ENCODE results near the gene BMX.

The BMX gene

DNA sequence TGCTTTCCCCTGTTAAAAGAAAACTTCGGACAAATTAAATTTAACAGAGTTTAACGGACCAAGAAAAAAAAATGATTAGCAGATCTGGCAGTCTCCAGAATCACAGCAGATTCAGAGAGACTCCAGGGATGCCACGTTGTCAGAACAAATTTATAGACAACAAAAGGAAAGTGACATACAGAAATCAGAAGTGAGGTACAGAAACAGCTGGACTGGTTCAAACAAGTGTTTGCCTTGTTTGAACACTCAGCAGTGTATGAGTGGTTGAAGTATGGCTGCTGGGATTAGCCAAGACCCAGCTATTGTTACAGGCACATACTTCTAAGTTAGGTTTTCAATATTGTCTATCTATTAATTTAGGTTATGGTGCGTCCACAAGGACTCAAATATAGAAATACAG lies 26.6 kb upstream of the BMX start:
- Histone ChIP-seq H3K27ac (no peak overlapping the region), H3K9ac (ENCODE audit: insufficient read length) (no peak overlapping the region)

DNA sequence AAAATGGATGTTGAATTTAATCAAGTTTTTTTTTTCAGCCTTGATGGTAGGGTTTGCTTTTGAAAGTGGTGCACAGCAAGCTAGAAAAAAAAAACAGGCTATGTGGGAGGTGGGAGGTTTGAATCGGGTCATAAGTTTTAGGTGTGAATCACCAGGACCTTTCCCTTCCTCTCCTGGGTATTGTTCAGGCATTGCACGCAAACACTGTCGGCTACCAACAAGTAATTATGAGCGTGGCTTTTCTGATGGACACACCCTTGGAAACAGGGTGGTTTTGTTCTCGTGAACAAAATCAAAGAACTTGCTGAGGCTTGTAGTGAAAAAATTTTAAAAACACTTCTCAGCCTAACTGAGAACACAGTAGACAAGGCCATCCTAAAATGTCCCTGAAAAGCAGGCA lies 25.6 kb upstream of the BMX start:
- Histone ChIP-seq H3K9me3 (ENCODE audit: low read depth, low read length) (no peaks in the 10 kb centered on the region), H3K27ac (no peak overlapping the region), H3K4me3 (no peak overlapping the region), H3K9ac (ENCODE audit: insufficient read length) (no peak overlapping the region), H3K36me3 (ENCODE audit: insufficient read depth, low read length) (no peaks in the 10 kb centered on the region)
- TF ChIP-seq POLR2AphosphoS5 (IDR thresholded peaks at IDR 0.05; ENCODE audit: borderline replicate concordance, low read depth, low read length) = no peak
- no peak for TF ChIP-seq FOXP2 (optimal IDR thresholded peaks at IDR 0.05; ENCODE audit: control extremely low read depth, extremely low read length, insufficient read depth)
- no peak for TF ChIP-seq EZH2 (IDR thresholded peaks at IDR 0.05)
- DNase-seq (ENCODE audit: low read depth, low spot score) = no peak

More for the DNA sequence above, 26.6 kb upstream of the BMX start:
- TF ChIP-seq EZH2 (IDR thresholded peaks at IDR 0.05) (no peak), POLR2AphosphoS5 (IDR thresholded peaks at IDR 0.05; ENCODE audit: borderline replicate concordance, low read depth, low read length) (no peak), FOXP2 (optimal IDR thresholded peaks at IDR 0.05; ENCODE audit: control extremely low read depth, extremely low read length, insufficient read depth) (no peak)
- DNase-seq (ENCODE audit: low read depth, low spot score) = no peak
- Histone ChIP-seq H3K36me3 (ENCODE audit: insufficient read depth, low read length) (no peaks in the 10 kb centered on the region), H3K4me3 (no peak overlapping the region), H3K9me3 (ENCODE audit: low read depth, low read length) (no peaks in the 10 kb centered on the region)

DNA sequence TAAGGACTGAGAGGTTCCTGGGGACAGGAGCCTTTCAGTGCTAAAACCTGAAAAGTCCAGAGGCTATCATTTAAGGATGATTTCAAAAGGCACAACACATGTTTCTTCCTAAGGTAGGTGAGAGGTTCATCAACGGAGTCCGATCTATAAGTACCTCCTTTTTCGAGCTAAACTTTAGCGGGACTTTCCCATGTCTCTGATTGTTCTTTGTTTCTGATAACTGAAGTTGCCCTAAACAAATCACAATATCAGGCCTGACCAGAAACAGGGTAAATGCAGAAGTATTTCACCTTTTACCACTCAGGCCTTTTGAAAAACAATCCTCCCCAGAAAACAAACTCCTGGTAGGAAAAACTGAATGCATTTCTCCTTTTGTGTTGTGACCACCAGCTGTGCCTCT lies 25.1 kb upstream of the BMX start:
- H3K4me3 ChIP-seq = no peak overlapping the region
- DNase-seq (ENCODE audit: low read depth, low spot score) = no peak
- no peak overlapping the region for H3K9ac ChIP-seq (ENCODE audit: insufficient read length)
- H3K27ac ChIP-seq = no peak overlapping the region
- H3K9me3 ChIP-seq (ENCODE audit: low read depth, low read length) = no peaks in the 10 kb centered on the region
- no peaks in the 10 kb centered on the region for H3K36me3 ChIP-seq (ENCODE audit: insufficient read depth, low read length)
- no peak for TF ChIP-seq POLR2AphosphoS5 (IDR thresholded peaks at IDR 0.05; ENCODE audit: borderline replicate concordance, low read depth, low read length)
- TF ChIP-seq FOXP2 (optimal IDR thresholded peaks at IDR 0.05; ENCODE audit: control extremely low read depth, extremely low read length, insufficient read depth) = no peak
- TF ChIP-seq EZH2 (IDR thresholded peaks at IDR 0.05) = no peak

DNA sequence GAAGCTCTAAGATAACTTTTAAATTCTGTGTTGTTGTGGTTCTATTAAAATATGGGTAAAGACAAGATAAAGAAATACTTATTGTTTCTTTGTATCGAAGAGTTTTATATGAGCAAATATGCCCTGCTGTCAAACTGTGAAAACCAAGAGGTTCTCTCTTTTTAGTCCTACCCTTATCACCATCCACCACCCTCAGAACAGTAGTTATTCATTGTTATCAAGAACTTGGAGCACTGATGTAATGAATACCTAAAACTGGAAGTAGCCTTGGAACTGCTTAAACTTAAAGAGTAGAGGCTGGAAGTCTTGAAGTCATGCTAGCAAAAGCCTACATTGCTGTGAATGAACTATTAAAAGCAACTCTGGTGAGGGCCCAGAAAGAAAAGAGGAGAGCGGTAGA lies 16.7 kb upstream of the BMX start:
- Histone ChIP-seq H3K4me3 (no peak overlapping the region), H3K9me3 (ENCODE audit: low read depth, low read length) (no peaks in the 10 kb centered on the region), H3K27ac (no peak overlapping the region), H3K36me3 (ENCODE audit: insufficient read depth, low read length) (no peaks in the 10 kb centered on the region), H3K9ac (ENCODE audit: insufficient read length) (no peak overlapping the region)
- TF ChIP-seq EZH2 (IDR thresholded peaks at IDR 0.05) (no peak), POLR2AphosphoS5 (IDR thresholded peaks at IDR 0.05; ENCODE audit: borderline replicate concordance, low read depth, low read length) (no peak), FOXP2 (optimal IDR thresholded peaks at IDR 0.05; ENCODE audit: control extremely low read depth, extremely low read length, insufficient read depth) (no peak)
- DNase-seq (ENCODE audit: low read depth, low spot score) = no peak

DNA sequence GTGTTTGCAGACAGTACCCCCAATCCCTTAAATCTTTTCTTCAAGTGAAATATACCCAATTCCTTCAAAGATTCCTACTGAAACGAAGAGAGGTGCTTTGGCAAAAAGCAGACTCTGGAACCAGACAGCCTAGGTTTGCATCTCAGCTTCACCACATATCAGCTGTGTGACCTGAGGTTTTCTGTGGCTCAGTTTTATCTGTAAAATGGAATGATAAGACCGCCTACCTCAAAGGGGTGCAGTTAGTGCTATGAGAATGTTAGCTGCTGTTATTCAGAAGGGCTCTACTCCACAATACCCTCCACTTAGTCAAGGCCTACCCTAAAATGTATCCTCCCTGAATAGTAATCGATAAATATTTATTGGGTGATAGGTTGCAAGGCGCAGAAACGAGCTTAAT lies 8.1 kb upstream of the BMX start:
- no peak overlapping the region for H3K27ac ChIP-seq
- H3K9me3 ChIP-seq (ENCODE audit: low read depth, low read length) = no peaks in the 10 kb centered on the region
- H3K4me3 ChIP-seq = peak overlapping the region; percentile 59
- H3K9ac ChIP-seq (ENCODE audit: insufficient read length) = no peak overlapping the region
- no peaks in the 10 kb centered on the region for H3K36me3 ChIP-seq (ENCODE audit: insufficient read depth, low read length)
- TF ChIP-seq FOXP2 (optimal IDR thresholded peaks at IDR 0.05; ENCODE audit: control extremely low read depth, extremely low read length, insufficient read depth) = no peak
- no peak for TF ChIP-seq POLR2AphosphoS5 (IDR thresholded peaks at IDR 0.05; ENCODE audit: borderline replicate concordance, low read depth, low read length)
- no peak for TF ChIP-seq EZH2 (IDR thresholded peaks at IDR 0.05)
- DNase-seq (ENCODE audit: low read depth, low spot score) = no peak

DNA sequence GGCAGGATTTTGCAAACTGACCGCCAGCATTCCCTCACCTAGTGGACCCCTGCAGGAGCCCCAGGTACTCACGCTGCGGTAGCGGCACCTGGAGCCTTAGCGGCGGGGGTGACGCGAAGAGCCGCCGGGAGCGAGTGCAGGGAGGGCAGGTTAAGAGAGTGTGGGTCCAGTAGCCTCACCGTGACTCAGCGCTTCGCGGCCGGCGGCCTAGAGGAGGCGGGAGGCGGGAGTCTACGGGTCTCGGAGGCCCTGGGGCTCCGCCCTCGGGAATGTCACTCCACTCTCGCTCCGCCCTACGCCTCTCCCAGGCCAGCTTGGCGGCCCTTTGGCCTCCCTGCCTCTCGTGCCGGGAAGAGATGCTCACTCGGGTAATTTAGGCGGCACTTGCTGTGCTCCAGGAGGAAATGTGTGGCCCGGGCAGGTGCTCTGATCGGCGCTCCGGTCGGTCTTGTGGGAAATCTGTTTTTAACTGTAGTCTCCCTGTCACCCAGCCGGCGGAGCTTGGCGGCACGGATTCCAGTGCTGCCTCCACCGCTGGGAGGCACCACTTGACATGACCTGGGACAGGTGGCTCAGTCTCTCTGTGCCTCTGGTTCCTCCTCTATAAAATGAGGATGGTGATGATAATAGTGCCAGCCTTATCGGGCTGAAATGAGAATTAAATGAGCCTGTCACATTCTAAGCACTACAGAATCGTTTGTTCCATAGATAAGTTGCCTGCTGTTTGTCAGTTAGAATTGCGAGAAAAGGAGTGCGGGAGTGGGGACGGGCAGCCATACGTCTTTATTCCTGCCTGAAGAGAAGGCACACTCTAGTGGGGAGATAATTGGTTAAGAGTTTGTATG lies 7.3 kb upstream of the BMX start, which contains the start of gene PIR:
TSS of gene PIR (minus strand) at position 216 of the 845 bp plus-strand sequence. CDS start 2,076 bp downstream, outside the sequence.
- Histone ChIP-seq H3K9me3 (ENCODE audit: low read depth, low read length) (no peaks in the 10 kb centered on the region), H3K9ac (ENCODE audit: insufficient read length) (peak within 1 kb of the TSS; percentile 5), H3K36me3 (ENCODE audit: insufficient read depth, low read length) (no peaks in the 10 kb centered on the region), H3K27ac (no peak within 1 kb of the TSS), H3K4me3 (peak within 1 kb of the TSS; percentile 59)
- TF ChIP-seq POLR2AphosphoS5 (IDR thresholded peaks at IDR 0.05; ENCODE audit: borderline replicate concordance, low read depth, low read length) (no peak), FOXP2 (optimal IDR thresholded peaks at IDR 0.05; ENCODE audit: control extremely low read depth, extremely low read length, insufficient read depth) (no peak)
- DNase-seq (ENCODE audit: low read depth, low spot score) = no peak

DNA sequence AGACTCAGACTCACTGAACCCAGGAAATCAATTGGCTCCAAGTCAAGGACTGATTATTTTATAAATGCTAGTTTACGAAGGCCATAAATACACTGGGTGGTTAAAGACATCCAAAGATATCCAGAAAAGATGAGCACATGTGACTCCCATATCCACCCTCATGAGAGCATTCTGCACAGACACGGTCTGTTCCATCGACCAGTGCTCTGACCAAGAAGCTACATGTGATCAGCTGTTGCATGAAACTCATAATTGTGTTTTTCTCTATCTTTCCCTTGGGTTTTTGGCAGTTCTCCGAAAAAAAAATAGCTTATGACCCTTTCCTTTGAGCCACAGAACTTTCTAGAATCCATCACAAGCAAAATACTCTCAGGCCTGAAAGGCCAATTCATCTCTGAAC lies 4.8 kb upstream of the BMX start:
- Histone ChIP-seq H3K36me3 (ENCODE audit: insufficient read depth, low read length) (no peaks in the 10 kb centered on the region), H3K9ac (ENCODE audit: insufficient read length) (no peak overlapping the region), H3K4me3 (no peak overlapping the region), H3K27ac (no peak overlapping the region), H3K9me3 (ENCODE audit: low read depth, low read length) (no peaks in the 10 kb centered on the region)
- TF ChIP-seq EZH2 (IDR thresholded peaks at IDR 0.05) (no peak), FOXP2 (optimal IDR thresholded peaks at IDR 0.05; ENCODE audit: control extremely low read depth, extremely low read length, insufficient read depth) (no peak), POLR2AphosphoS5 (IDR thresholded peaks at IDR 0.05; ENCODE audit: borderline replicate concordance, low read depth, low read length) (no peak)
- DNase-seq (ENCODE audit: low read depth, low spot score) = no peak

DNA sequence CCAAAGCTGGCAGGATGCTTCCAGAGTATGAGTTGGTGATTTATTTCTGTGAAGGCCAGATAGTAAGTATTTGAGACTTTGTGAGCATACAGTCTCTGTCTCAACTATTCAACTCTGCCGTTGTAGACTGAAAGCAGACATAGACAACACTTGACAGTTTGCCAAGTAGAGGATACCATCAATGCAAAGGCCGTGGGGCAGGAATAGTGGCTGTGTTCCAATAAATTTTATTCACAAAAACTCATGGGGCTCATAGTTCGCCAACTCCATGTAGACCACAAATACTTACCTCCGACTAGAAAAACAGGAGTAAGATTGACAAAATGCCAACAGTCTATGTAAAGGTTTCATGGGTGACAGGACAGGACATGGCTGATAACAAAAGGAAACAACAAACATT lies 3.8 kb upstream of the BMX start:
- no peaks in the 10 kb centered on the region for H3K9me3 ChIP-seq (ENCODE audit: low read depth, low read length)
- H3K36me3 ChIP-seq (ENCODE audit: insufficient read depth, low read length) = no peaks in the 10 kb centered on the region
- no peak overlapping the region for H3K4me3 ChIP-seq
- no peak overlapping the region for H3K9ac ChIP-seq (ENCODE audit: insufficient read length)
- H3K27ac ChIP-seq = no peak overlapping the region
- no peak for DNase-seq (ENCODE audit: low read depth, low spot score)
- no peak for TF ChIP-seq FOXP2 (optimal IDR thresholded peaks at IDR 0.05; ENCODE audit: control extremely low read depth, extremely low read length, insufficient read depth)
- no peak for TF ChIP-seq POLR2AphosphoS5 (IDR thresholded peaks at IDR 0.05; ENCODE audit: borderline replicate concordance, low read depth, low read length)
- no peak for TF ChIP-seq EZH2 (IDR thresholded peaks at IDR 0.05)
